Choroid plexus epithelial cell (primary cell): Measurements from ENCODE around the gene SYNGR1.

Experiments used
- DNase-seq: peaks from one replicate; pipeline ENCODE4 v3.0.0-alpha.2; 2010; ENCODE audit warnings: low read depth
- H3K4me3 ChIP-seq: 2 replicates; pipeline ENCODE4 v1.5.1; 2011; ENCODE audit warnings: low read depth, mild to moderate bottlenecking, control low read depth, low read length, moderate library complexity
- CTCF ChIP-seq: conservative IDR thresholded peaks from 2 replicates; pipeline ENCODE4 v1.5.1; 2011; ENCODE audit warnings: low read depth, mild to moderate bottlenecking, control low read depth, inconsistent platforms, low read length, moderate library complexity

The SYNGR1 gene

DNA sequence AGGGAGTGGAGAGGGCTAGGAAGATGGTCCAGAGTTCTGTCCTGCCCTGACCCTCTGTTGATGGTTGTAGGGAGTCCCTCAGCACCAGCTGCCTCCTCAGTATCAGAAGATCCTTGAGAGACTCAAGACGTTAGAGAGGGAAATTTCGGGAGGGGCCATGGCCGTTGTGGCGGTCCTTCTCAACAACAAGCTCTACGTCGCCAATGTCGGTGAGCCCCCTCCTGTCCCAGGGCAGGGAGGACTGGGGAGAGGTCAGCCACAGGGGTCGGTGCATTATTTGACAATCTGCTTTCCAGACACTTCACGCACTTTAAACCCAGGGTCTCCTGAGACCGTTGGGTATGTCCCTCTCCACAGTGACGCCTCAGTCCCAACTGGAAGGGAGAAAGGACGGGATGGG, 67.8 kb downstream of the SYNGR1 start:
- no peak overlapping the region for H3K4me3 ChIP-seq
- no peak for DNase-seq
- TF ChIP-seq CTCF = no peak

DNA sequence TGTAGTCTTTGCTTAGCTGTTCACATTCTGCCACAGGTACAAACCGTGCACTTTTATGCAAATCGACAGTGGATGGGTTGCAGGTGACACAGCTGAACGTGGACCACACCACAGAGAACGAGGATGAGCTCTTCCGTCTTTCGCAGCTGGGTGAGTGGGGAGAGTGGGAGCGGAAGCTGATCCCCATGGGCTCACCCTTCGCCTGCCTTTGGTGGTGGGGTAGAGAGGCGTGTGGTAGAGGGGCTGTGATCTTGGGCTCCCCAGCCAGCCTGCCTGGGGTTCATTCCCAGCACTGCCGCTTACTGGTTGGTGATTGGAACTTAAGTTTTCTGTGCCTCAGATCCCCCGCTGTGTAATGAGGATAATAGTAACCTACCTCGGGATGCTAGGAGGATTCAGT, 68.9 kb downstream of the SYNGR1 start:
- no peak overlapping the region for H3K4me3 ChIP-seq
- DNase-seq = no peak
- TF ChIP-seq CTCF = no peak

DNA sequence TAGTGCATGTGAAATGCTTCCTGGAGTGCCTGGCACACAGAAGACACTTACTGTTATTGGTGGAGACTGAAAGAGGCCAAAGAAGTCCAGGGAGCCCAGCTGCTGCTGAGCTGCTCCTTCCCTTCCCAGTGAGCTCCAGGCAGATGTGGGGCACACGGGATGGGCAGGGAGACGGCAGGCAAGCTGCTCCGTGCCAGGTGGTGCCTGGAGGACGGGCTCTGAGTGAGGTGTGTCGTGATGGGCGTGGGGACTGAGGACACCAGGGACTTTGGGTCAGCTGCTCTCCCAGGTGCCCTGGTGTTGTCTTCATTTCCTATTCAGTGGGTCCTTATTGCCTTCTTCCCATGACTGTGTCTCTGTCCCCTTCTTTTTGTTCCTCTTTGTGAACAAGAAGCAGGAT, 69.3 kb downstream of the SYNGR1 start:
- DNase-seq = no peak
- no peak for TF ChIP-seq CTCF

DNA sequence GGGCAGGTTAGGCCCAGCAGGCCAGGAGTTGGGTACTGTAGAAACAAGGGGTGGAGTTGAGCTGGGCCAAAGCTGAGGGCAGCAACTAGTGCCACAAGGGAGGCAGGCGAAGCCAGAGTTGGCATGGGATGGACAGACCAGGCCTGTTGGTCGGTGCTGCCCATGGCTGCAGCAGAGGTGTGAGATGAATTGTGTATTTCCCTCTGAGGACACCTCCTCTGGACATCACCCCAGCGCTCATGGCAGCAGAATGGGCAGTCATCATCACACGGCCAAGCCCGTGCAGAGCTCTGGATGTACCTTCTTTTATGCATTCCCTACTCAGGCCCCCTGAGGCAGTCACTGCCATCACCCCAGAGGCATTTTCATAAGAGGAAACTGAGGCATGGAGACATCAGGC, 70.1 kb downstream of the SYNGR1 start:
- no peak overlapping the region for H3K4me3 ChIP-seq
- no peak for DNase-seq
- no peak for TF ChIP-seq CTCF

More for the DNA sequence above, 69.3 kb downstream of the SYNGR1 start:
- no peak overlapping the region for H3K4me3 ChIP-seq

- no peak for TF ChIP-seq CTCF
- no peak overlapping the region for H3K4me3 ChIP-seq
- DNase-seq = no peak
These were observed 71.9 kb downstream of the SYNGR1 start for GRCh38 chr22:39421691-39422090.

GRCh38 chr22:39422101-39422500, 72.3 kb downstream of the SYNGR1 start:
- no peak for TF ChIP-seq CTCF
- no peak overlapping the region for H3K4me3 ChIP-seq
- DNase-seq = no peak

- H3K4me3 ChIP-seq = no peak overlapping the region
- no peak for DNase-seq
- no peak for TF ChIP-seq CTCF
These were observed 72.9 kb downstream of the SYNGR1 start for GRCh38 chr22:39422721-39423120.
